Mesenchymal stem cell (in vitro differentiated cells and primary cell): ENCODE results near the gene RPGRIP1L.

ENCODE experiments used
- DNase-seq: peaks from one replicate; pipeline ENCODE4 v3.0.0-alpha.2; 2013
- H2AFZ ChIP-seq: one replicate; pipeline ENCODE4 v1.6.1; 2013; ENCODE audit warnings: low read depth, mild to moderate bottlenecking, control low read depth, inconsistent platforms, low read length, moderate library complexity
- H2AK5ac ChIP-seq: 2 replicates; pipeline ENCODE4 v1.6.1; 2013; ENCODE audit warnings: low read length, moderate library complexity, mild to moderate bottlenecking, inconsistent platforms; ENCODE audit not compliant: severe bottlenecking
- H2BK120ac ChIP-seq: one replicate; pipeline ENCODE4 v1.6.1; 2013; ENCODE audit warnings: low read depth, mild to moderate bottlenecking, inconsistent platforms, low read length, moderate library complexity
- H2BK12ac ChIP-seq, 2 experiments: one replicate each; pipeline ENCODE4 v1.6.1; 2013; ENCODE audit warnings: inconsistent platforms in 2 of 2, low read length in 2 of 2, mild to moderate bottlenecking in 2 of 2, moderate library complexity in 2 of 2, control low read depth in 1 of 2
- H2BK15ac ChIP-seq: one replicate; pipeline ENCODE4 v1.6.1; 2013; ENCODE audit warnings: mild to moderate bottlenecking, low read depth, inconsistent platforms; ENCODE audit not compliant: poor library complexity, severe bottlenecking
- H2BK5ac ChIP-seq: 2 replicates; pipeline ENCODE4 v1.6.1; 2013; ENCODE audit warnings: low read depth, mild to moderate bottlenecking, low read length, control low read depth, inconsistent platforms; ENCODE audit not compliant: poor library complexity, severe bottlenecking
- H3K14ac ChIP-seq, 2 experiments: one replicate each; pipeline ENCODE4 v1.6.1; 2013; ENCODE audit warnings: inconsistent platforms in 2 of 2, low read length in 2 of 2, control low read depth in 1 of 2, mild to moderate bottlenecking in 1 of 2, moderate library complexity in 1 of 2
- H3K18ac ChIP-seq, 2 experiments: one replicate each; pipeline ENCODE4 v1.6.1; 2013; ENCODE audit warnings: inconsistent platforms in 2 of 2, low read length in 2 of 2, control low read depth in 1 of 2, low read depth in 1 of 2, mild to moderate bottlenecking in 1 of 2
- H3K23ac ChIP-seq, 2 experiments: one replicate each; pipeline ENCODE4 v1.6.1; 2013; ENCODE audit warnings: inconsistent platforms in 2 of 2, low read length in 2 of 2, mild to moderate bottlenecking in 2 of 2, moderate library complexity in 2 of 2, control low read depth in 1 of 2
- H3K27ac ChIP-seq: 2 replicates; pipeline ENCODE4 v1.5.1; 2013; ENCODE audit warnings: mild to moderate bottlenecking, moderate library complexity, low read length, control low read depth, inconsistent platforms; ENCODE audit not compliant: poor library complexity, severe bottlenecking
- H3K27me3 ChIP-seq, 2 experiments: 2 replicates each; pipeline versions ENCODE4 v1.6.1 to v1.7.0; 2013; ENCODE audit warnings: low read length in 2 of 2, mild to moderate bottlenecking in 2 of 2, moderate library complexity in 2 of 2, control low read depth in 1 of 2, inconsistent platforms in 1 of 2; ENCODE audit not compliant: control insufficient read depth in 1 of 2, insufficient read depth in 1 of 2
- H3K36me3 ChIP-seq, 2 experiments: 2 replicates each; pipeline versions ENCODE4 v1.6.1 to v1.7.0; 2013; ENCODE audit warnings: low read length in 2 of 2, control low read depth in 1 of 2, inconsistent platforms in 1 of 2, low read depth in 1 of 2, mild to moderate bottlenecking in 1 of 2; ENCODE audit not compliant: insufficient read depth in 2 of 2, control insufficient read depth in 1 of 2
- H3K4ac ChIP-seq, 2 experiments: one replicate each; pipeline ENCODE4 v1.6.1; 2013; ENCODE audit warnings: inconsistent platforms in 2 of 2, low read length in 2 of 2, mild to moderate bottlenecking in 2 of 2, moderate library complexity in 2 of 2, control low read depth in 1 of 2, low read depth in 1 of 2
- H3K4me1 ChIP-seq: 2 replicates; pipeline ENCODE4 v1.6.1; 2013; ENCODE audit warnings: low read depth, low read length, control low read depth; ENCODE audit not compliant: control insufficient read depth, insufficient read depth
- H3K4me2 ChIP-seq: 2 replicates; pipeline ENCODE4 v1.6.1; 2013; ENCODE audit warnings: low read length, mild to moderate bottlenecking, inconsistent platforms; ENCODE audit not compliant: poor library complexity, severe bottlenecking
- H3K4me3 ChIP-seq, 2 experiments: 2 replicates each; pipeline versions ENCODE4 v1.5.1 to v1.7.0; 2013; ENCODE audit warnings: low read length in 2 of 2, mild to moderate bottlenecking in 2 of 2, control low read depth in 1 of 2, low read depth in 1 of 2; ENCODE audit not compliant: insufficient read depth in 1 of 2
- H3K79me1 ChIP-seq: replicated peaks from 2 replicates; pipeline ENCODE4 v1.6.1; 2013; ENCODE audit warnings: mild to moderate bottlenecking, control low read depth, low read length, inconsistent platforms; ENCODE audit not compliant: poor library complexity, severe bottlenecking
- H3K9ac ChIP-seq: 2 replicates; pipeline ENCODE4 v1.7.0; 2013; ENCODE audit warnings: mild to moderate bottlenecking, low read length, moderate library complexity
- H3K9me3 ChIP-seq: 2 replicates; pipeline ENCODE4 v1.7.0; 2013; ENCODE audit warnings: mild to moderate bottlenecking, low read length; ENCODE audit not compliant: control insufficient read depth
- H4K8ac ChIP-seq: one replicate; pipeline ENCODE4 v1.6.1; 2013; ENCODE audit warnings: inconsistent platforms, mild to moderate bottlenecking, low read length, moderate library complexity
- H4K91ac ChIP-seq: one replicate; pipeline ENCODE4 v1.6.1; 2013; ENCODE audit warnings: mild to moderate bottlenecking, low read length, inconsistent platforms
- WGBS: methylation state at CpG from one replicate; pipeline ENCODE4 v1.1.7; 2013; ENCODE audit warnings: mixed read lengths; 5-methylcytosine and 5-hydroxymethylcytosine counted together

Gene RPGRIP1L

GRCh38 chr16:53678756-53679343 is 24.8 kb downstream of the RPGRIP1L start:
- H2BK12ac ChIP-seq = no peak overlapping the region
- no peak overlapping the region for H3K27ac ChIP-seq
- no peak overlapping the region for H4K8ac ChIP-seq
- H2AFZ ChIP-seq = no peak overlapping the region
- H3K9me3 ChIP-seq = no peaks in the 10 kb centered on the region
- no peak overlapping the region for H3K14ac ChIP-seq
- H3K4me2 ChIP-seq = no peak overlapping the region
- no peaks in the 10 kb centered on the region for H3K27me3 ChIP-seq
- no peak for DNase-seq
- no peak overlapping the region for H2BK120ac ChIP-seq
- no peak overlapping the region for H3K23ac ChIP-seq
- no peak overlapping the region for H4K91ac ChIP-seq
- peaks cover 1% of the 10 kb centered on the region for H3K4me1 ChIP-seq
- H3K4ac ChIP-seq = no peak overlapping the region
- no peak overlapping the region for H3K18ac ChIP-seq
- no peak overlapping the region for H2BK5ac ChIP-seq
- H3K36me3 ChIP-seq = peaks cover 0 to 5% of the 10 kb centered on the region in 2 experiments
- no peak overlapping the region for H3K9ac ChIP-seq
- H3K4me3 ChIP-seq = no peak overlapping the region
- H3K79me1 ChIP-seq = peaks cover 2% of the 10 kb centered on the region
- no peak overlapping the region for H2BK15ac ChIP-seq
- no peak overlapping the region for H2AK5ac ChIP-seq

GRCh38 chr16:53678155-53678554 is 25.5 kb downstream of the RPGRIP1L start:
- no peak overlapping the region for H3K18ac ChIP-seq
- H4K8ac ChIP-seq = no peak overlapping the region
- H3K23ac ChIP-seq = no peak overlapping the region
- H2AFZ ChIP-seq = no peak overlapping the region
- H3K14ac ChIP-seq = no peak overlapping the region
- no peak overlapping the region for H2BK5ac ChIP-seq
- peaks cover 0 to 5% of the 10 kb centered on the region in 2 experiments for H3K36me3 ChIP-seq
- H3K9me3 ChIP-seq = no peaks in the 10 kb centered on the region
- DNase-seq = no peak
- H2BK120ac ChIP-seq = no peak overlapping the region
- peaks cover 2% of the 10 kb centered on the region for H3K79me1 ChIP-seq
- no peak overlapping the region for H3K4ac ChIP-seq
- H2BK15ac ChIP-seq = no peak overlapping the region
- no peak overlapping the region for H3K9ac ChIP-seq
- H3K27ac ChIP-seq = no peak overlapping the region
- no peaks in the 10 kb centered on the region for H3K27me3 ChIP-seq
- peaks cover 1% of the 10 kb centered on the region for H3K4me1 ChIP-seq
- no peak overlapping the region for H2BK12ac ChIP-seq
- whole genome bisulfite sequencing = no CpG with 5 or more reads among the region's 1 CpG
- no peak overlapping the region for H3K4me3 ChIP-seq
- no peak overlapping the region for H3K4me2 ChIP-seq
- no peak overlapping the region for H4K91ac ChIP-seq
- no peak overlapping the region for H2AK5ac ChIP-seq

DNA sequence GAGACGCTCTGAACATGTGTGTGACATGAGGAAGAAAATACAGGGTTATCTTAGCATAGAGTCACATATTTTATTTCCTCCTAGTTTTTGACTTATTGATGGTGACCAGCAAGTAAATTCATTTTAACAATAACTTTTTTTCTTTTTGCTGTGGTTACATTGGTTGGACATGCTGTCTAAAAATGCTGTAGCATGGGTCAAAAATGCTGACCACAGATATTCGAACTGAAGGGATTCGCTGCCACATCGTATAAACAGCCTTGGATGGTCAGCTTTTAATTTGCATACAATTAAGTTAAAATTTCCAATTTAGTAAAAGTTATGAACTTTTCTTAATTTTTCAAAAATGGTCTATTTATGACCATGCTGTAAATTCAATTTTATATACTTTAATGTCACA is 30.5 kb downstream of the RPGRIP1L start:
- Histone ChIP-seq H3K27me3 (no peaks in the 10 kb centered on the region), H4K8ac (no peak overlapping the region), H2BK15ac (no peak overlapping the region), H3K4ac (no peak overlapping the region), H3K27ac (no peak overlapping the region), H2BK5ac (no peak overlapping the region), H3K9me3 (no peaks in the 10 kb centered on the region), H3K14ac (no peak overlapping the region), H3K4me1 (no peaks in the 10 kb centered on the region), H3K4me2 (no peak overlapping the region), H2BK120ac (no peak overlapping the region), H2AK5ac (no peak overlapping the region), H3K36me3 (peaks cover 0 to 5% of the 10 kb centered on the region in 2 experiments), H3K9ac (no peak overlapping the region), H2BK12ac (no peak overlapping the region), H3K79me1 (no peaks in the 10 kb centered on the region), H3K4me3 (no peak overlapping the region), H2AFZ (no peak overlapping the region), H4K91ac (no peak overlapping the region), H3K23ac (no peak overlapping the region), H3K18ac (no peak overlapping the region)
- DNase-seq = no peak
- whole genome bisulfite sequencing = no CpG with 5 or more reads among the region's 4 CpGs

- H3K23ac ChIP-seq = no peak overlapping the region
- H2BK120ac ChIP-seq = no peak overlapping the region
- no peak overlapping the region for H4K8ac ChIP-seq
- H3K27me3 ChIP-seq = no peaks in the 10 kb centered on the region
- H3K4me1 ChIP-seq = no peaks in the 10 kb centered on the region
- no peak overlapping the region for H3K18ac ChIP-seq
- H2BK15ac ChIP-seq = no peak overlapping the region
- no peaks in the 10 kb centered on the region for H3K79me1 ChIP-seq
- no peak for DNase-seq
- no peaks in the 10 kb centered on the region for H3K9me3 ChIP-seq
- H2AK5ac ChIP-seq = no peak overlapping the region
- no peak overlapping the region for H3K4me2 ChIP-seq
- H3K14ac ChIP-seq = no peak overlapping the region
- H3K36me3 ChIP-seq = peaks cover 0 to 5% of the 10 kb centered on the region in 2 experiments
- H3K9ac ChIP-seq = no peak overlapping the region
- H3K4me3 ChIP-seq = no peak overlapping the region
- H2BK5ac ChIP-seq = no peak overlapping the region
- H3K4ac ChIP-seq = no peak overlapping the region
- no peak overlapping the region for H2AFZ ChIP-seq
- no peak overlapping the region for H2BK12ac ChIP-seq
- no peak overlapping the region for H3K27ac ChIP-seq
- no peak overlapping the region for H4K91ac ChIP-seq
Measured at GRCh38 chr16:53672461-53672860, 31.2 kb downstream of the RPGRIP1L start.
